Inferior parietal cortex (tissue), 1 donor: ENCODE results near the gene TMEM121.
"Not testable (repeated sequence)": the region's sequence is repeated elsewhere in the genome, so short reads cannot be mapped to it uniquely, and the experiment has no call there.

Experiments used
- DNase-seq: peaks from one replicate; pipeline ENCODE4 v3.0.0-alpha.2; 2016; ENCODE audit errors: extremely low spot score

The TMEM121 gene

DNA sequence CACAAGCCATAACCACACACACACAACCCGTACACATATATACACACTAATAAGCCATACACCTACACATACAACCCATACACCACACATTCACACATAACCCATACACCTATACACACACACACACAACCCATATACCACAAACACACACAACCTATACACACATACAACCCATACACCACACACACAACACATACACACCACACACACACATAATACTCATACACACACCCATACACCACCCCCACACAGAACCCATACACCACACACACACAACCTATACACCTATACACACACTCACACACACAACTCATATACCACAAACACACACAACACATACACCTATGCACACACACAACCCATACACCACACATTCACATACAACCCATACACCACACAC, 44.1 kb downstream of the TMEM121 start:
- no peak for DNase-seq

DNA sequence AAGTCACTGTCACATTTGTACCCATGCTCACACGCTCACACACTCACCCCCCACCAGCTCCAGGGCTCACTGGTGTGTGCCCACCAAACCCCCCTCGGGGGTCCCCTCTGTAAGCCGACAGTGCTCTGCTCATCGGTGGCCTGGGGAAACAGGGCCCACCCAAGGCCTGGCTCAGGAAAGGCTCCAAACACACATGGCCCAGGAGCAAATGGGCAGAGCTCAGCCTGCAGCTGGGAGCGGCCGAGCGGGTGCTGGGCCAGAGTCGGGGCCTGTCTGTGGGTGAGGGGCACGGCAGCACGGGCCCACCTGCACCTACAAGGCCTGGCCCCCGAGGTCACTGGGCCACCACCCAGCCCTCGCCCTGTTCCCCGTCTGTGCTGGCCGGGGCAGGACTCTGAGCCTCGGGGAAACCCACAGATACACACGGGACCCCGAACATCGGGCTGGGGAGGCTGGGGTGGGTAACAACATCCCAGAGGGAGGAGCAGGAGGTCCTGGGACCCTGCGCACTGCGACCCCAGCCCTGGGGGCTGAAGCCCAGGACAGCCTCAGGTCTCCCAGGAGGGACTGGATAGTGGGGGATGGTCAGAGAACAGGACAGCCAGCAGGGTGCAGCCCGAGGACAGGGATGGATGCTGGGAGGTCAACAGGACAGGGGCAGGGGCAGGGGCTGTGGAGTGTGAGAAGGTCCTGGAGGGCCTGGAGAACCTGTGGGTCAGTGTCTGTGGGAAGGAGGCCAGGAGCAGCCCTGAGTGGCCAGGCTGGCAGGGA, 45.0 kb downstream of the TMEM121 start:
- DNase-seq, result not testable (repeated sequence)

DNA sequence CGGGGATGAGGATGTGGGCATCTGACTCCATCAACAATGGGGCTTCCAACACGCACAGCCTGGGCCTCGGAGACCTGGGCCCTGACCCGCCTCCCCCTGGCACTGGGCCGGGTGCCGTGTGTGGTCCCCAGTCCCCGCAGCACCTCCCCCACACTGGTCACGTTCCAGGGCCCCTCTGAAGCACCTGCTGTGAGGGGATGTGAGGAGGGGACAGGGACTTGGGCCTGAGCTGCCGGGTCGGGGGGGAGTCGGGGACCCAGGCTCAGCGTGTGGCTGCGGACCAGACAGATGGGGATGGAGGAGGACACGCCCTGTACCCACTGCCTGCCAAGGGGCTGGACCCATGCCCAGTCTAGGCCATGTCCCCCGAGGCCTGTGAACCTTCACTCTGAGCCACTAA, 45.7 kb downstream of the TMEM121 start:
- not testable (repeated sequence) for DNase-seq

DNA sequence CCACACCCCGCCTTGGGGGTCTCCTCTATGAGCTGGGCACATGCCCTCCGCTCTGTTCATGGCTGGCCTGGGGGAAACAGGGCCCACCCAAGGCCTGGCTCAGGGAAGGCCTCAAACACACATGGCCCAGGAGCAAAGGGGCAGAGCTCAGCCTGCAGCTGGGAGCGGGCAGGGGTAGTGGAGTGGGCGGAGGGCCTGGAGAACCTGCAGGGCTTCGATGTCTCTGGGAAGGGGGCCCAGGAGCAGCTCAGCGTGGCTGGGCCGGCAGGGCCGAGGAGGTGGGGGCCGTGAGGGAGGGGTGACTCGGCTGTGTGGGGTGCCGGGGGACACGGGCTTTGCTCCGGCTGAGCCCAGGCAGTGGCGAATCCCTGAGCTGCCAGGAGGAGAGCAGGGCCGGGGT, 47.5 kb downstream of the TMEM121 start:
- not testable (repeated sequence) for DNase-seq

DNA sequence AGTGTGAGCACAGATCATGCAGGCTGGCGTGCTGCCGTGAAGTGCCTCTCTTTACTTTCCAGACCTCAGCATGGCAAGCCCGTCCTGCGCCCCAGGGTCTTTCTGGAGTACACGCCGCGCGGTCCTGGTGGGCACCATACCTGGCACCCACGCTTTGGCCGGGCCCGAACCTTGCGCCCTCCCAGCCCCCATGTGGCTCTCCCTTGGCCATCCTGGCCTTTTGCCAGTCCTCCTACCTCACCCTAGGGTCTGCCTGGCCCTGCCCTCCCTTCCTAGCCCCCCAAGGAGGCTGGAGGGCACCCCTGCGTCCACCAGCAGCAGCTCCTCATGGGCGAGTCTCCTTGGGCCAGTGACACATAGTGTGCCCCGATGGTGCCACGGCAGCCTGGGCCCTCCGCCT, 48.0 kb downstream of the TMEM121 start:
- DNase-seq, result not testable (repeated sequence)

DNA sequence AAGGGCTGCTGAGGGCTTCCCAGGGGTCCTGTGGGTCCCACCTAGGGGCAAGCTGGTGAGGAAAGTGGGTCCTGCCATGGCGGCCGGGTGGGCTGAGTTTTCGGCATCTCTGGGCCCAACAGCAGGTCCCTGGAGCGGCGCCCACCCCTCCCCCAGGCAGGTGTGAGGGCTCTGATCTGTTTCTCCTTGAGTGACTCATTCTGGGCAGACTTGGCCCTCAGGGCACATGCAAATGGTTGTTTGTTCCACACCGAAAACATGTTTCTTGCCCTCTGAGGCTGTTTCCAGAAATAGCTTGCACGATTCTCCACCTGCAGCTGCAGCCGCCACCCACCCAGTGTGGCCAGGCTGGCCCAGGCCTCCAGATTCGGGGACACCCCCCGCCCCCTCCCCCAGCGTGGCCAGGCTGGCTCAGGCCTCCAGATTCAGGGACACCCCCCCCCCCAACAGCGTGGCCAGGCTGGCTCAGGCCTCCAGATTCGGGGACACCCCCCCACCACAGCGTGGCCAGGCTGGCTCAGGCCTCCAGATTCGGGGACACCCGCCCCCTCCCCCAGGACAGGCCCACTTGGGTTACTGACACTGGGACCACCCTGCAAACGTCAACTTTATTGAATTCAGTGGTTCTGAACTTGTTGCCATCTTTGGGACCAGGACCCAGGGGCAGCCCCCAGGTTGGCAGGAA, 48.8 kb downstream of the TMEM121 start:
- not testable (repeated sequence) for DNase-seq

DNA sequence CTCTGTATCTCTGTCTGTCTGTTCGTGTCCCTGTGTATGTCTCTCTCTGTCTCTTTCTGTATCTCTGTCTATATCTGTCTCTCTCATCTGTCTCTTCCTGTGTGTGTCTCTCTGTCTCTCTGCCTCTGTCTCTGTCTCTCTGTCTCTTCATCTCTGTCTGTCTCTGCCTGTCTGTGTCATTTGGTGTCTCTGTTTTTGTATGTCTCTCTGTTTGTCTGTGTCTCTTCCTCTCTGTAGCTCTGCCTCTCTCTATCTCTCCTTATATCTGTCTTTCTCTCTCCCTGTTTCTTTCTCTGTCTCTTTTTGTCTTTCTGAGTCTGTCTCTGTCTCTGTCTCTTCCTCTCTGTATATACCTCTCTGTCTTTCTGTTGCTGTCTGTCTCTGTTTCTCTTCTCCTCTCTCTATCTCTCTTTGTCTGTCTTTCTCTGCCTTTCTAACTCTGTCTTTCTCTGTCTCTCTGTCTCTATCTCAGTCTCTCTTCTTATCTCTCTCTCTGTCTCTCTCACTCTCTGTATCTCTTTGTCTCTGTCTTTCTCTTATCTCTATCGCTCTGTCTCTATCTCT, 50.2 kb downstream of the TMEM121 start:
- DNase-seq, result no peak

DNA sequence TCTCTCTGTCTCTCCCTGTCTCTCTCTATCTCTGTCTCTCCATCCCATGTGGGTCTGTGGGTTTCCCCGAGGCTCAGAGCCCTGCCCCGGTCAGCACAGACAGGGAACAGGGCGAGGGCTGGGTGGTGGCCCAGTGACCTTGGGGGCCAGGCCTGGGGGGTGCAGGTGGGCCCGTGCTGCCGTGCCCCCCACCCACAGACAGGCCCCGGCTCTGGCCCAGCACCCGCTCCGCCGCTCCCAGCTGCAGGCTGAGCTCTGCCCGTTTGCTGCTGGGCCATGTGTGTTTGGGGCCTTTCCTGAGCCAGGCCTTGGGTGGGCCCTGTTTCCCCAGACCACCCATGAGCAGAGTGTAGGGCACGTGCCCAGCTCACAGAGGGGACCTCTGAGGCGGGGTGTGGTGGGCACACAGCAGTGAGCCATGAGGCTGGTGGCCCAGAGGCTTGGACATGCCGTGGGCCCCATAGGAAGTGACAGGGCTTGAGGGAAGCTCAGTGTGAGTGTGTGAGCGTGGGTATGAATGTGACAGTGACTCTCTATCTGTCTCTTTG, 51.0 kb downstream of the TMEM121 start:
- DNase-seq, result no peak

DNA sequence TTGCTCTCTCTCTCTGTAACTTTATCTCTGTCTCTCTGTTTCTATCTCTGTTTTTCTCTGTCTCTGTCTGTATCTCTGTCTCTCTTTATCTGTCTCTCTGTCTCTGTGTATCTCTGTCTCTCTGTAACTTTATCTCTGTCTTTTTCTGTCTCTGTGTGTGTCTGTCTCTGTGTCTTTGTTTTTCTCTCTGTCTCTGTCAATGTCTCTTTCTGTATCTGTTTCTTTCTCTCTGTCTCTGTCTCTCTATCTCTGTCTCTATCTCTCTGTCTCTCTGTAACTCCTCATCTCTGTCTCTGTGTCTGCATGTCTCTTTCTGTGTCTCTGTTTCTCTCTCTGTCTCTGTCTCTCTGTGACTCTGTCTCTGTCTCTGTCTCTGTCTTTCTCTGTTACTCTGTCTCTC, 51.7 kb downstream of the TMEM121 start:
- DNase-seq, result no peak

DNA sequence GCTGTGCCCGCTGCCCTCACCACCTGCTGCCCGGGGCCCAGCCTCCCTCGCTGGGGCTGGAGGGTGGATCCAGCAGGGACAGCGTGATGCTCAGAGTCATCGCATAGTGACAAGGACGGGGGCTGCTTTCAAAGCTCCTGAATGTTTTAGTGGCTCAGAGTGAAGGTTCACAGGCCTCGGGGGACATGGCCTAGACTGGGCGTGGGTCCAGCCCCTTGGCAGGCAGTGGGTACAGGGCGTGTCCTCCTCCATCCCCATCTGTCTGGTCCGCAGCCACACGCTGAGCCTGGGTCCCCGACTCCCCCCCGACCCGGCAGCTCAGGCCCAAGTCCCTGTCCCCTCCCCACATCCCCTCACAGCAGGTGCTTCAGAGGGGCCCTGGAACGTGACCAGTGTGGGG, 52.8 kb downstream of the TMEM121 start:
- DNase-seq, result not testable (repeated sequence)
